ENCODE data around the gene MBLAC1. TPM values are rescaled to one million over a fixed set of nuclear protein-coding genes. Genes with fewer than 3 reads are reported as not detected.
A peak's percentile ranks its signal among the peaks of the same experiment; 100 is the strongest.

The MBLAC1 gene
- total and polyA plus RNA-seq, 2 of the 4 experiments (the other 2 are of a cell fraction): 0.72 to 1.4 TPM

- H3K18ac ChIP-seq (ENCODE audit: low read depth, low read length): peak overlapping the region; percentile 3; the same call in 1 of the 2 replicates
- peak overlapping the region; percentile 87 for H2AK9ac ChIP-seq (replicated peaks; ENCODE audit: low read depth, low read length, poor library complexity)
- H4K20me1 ChIP-seq (ENCODE audit: insufficient read depth, low read length): no peaks in the 10 kb centered on the region; the same call in 1 of the 2 replicates
- peak overlapping the region; percentile 67; the same call in 1 of the 2 replicates for H2BK120ac ChIP-seq (ENCODE audit: low read depth, low read length)
- H3K9me1 ChIP-seq (ENCODE audit: insufficient read depth, low read length): peaks cover 16% of the 10 kb centered on the region
- H3K4ac ChIP-seq (ENCODE audit: low read depth, low read length): peak overlapping the region; percentile 85
- H3K79me1 ChIP-seq (ENCODE audit: low read depth in 1 of 2, low read length in 2 of 2): peaks cover 24 to 49% of the 10 kb centered on the region in 2 experiments
- H3K14ac ChIP-seq (replicated peaks; ENCODE audit: low read depth, low read length): peak overlapping the region; percentile 89
- H2BK20ac ChIP-seq (ENCODE audit: low read depth, low read length): no peak overlapping the region
- peak overlapping the region; percentile 84 for H3K4me2 ChIP-seq (ENCODE audit: low read depth, low read length)
- ATAC-seq (ENCODE audit: low read depth): peak; percentile 56
- peak overlapping the region; percentile 61 for H3K4me3 ChIP-seq (ENCODE audit: insufficient read depth, low read depth, low read length)
- intact Hi-C loops (cut with micrococcal nuclease) (loop anchor here (2.0 kb wide), 1 partner anchor 19 kb away; the partner anchor contains the start of genes AP4M1 and MCM7), dilution Hi-C loops (cut with HindIII; ENCODE audit: low sequenced_read_pairs, unreplicated experiment) (no loop called here), in situ Hi-C loops (cut with MboI; ENCODE audit: low sequenced_read_pairs) (no loop called here)
- ChIA-PET POLR2A (ENCODE audit: unreplicated experiment) (interaction anchor here (0.6 to 1.4 kb wide), 2 partner anchors 18 to 277 kb away, joined by 3 to 6 read pairs; partner anchors contain the start of gene AP4M1), CTCF (interaction anchor here (0.5 to 0.7 kb wide), 2 partner anchors 10 to 23 kb away, joined by 3 to 6 read pairs; no protein-coding TSS in a partner anchor)
- H3K36me3 ChIP-seq (ENCODE audit: control insufficient read depth, insufficient read depth, low read length): peaks cover 2% of the 10 kb centered on the region; the same call in 1 of the 2 replicates
- peak overlapping the region; percentile 73 for H2BK5ac ChIP-seq (ENCODE audit: low read depth, low read length, poor library complexity, severe bottlenecking)
- peak overlapping the region; percentile 70 for H3K27ac ChIP-seq (ENCODE audit: insufficient read depth, low read length)
- H3K23ac ChIP-seq (ENCODE audit: low read depth, low read length): peak overlapping the region; percentile 78
- H3K4me1 ChIP-seq (ENCODE audit: control insufficient read depth, insufficient read depth, low read length): peaks cover 6% of the 10 kb centered on the region; the same call in 1 of the 2 replicates
- H4K8ac ChIP-seq (ENCODE audit: low read depth in 2 of 2, low read length in 2 of 2): peak overlapping the region; percentile 48 to 77; a peak in 3 of 4 replicates
- peak overlapping the region; percentile 67 for H4K91ac ChIP-seq (ENCODE audit: insufficient read depth, low read depth, low read length)
- WGBS, 2 experiments (ENCODE audit: extremely low coverage in 2 of 2, insufficient read length in 1 of 2): 20% methylated on average over 7 of the region's 19 CpGs; no CpG with 5 or more reads in 1 of the 2 experiments
- H4K5ac ChIP-seq (ENCODE audit: low read depth, low read length): peak overlapping the region; percentile 26
- H3K9ac ChIP-seq (ENCODE audit: low read depth, low read length): peak overlapping the region; percentile 67
- DNase-seq: peak; percentile 58
- peak overlapping the region; percentile 71 for H3K56ac ChIP-seq (ENCODE audit: extremely low read depth, insufficient read depth, low read length)
- TF ChIP-seq ELK1 (IDR thresholded peaks at IDR 0.05; ENCODE audit: borderline replicate concordance, low read depth, low read length) (no peak), RFX5 (IDR thresholded peaks at IDR 0.05; ENCODE audit: low read depth, low read length) (no peak), MAZ (IDR thresholded peaks at IDR 0.05; ENCODE audit: borderline replicate concordance, low read depth, low read length) (peak; percentile 45; the same call in 1 of the 2 replicates), BHLHE40 (IDR thresholded peaks at IDR 0.05; ENCODE audit: low read depth, low read length) (peak; percentile 58; the same call in 1 of the 2 replicates)
- H3K27me3 ChIP-seq (ENCODE audit: control insufficient read depth, insufficient read depth, low read length): no peaks in the 10 kb centered on the region
- H2AFZ ChIP-seq (replicated peaks; ENCODE audit: low read length, poor library complexity): peak overlapping the region; percentile 96
- no TSS peak for BruUV-seq (replicated peaks)
- H2AK5ac ChIP-seq (ENCODE audit: low read depth, low read length): peak overlapping the region; percentile 75
- peak overlapping the region; percentile 38; the same call in 1 of the 3 replicates for H2BK15ac ChIP-seq (ENCODE audit: low read depth, low read length)
- no peaks in the 10 kb centered on the region for H3K9me3 ChIP-seq (ENCODE audit: control insufficient read depth, insufficient read depth, low read length)
These were observed 6.6 kb upstream of the MBLAC1 start for GRCh38 chr7:100119970-100120732.
